Mucosa of rectum (tissue), 2 donors: ENCODE measurements around the gene KIF6.
"Not testable (repeated sequence)": the region's sequence is repeated elsewhere in the genome, so short reads cannot be mapped to it uniquely, and the experiment has no call there.

Experiments used
- H3K27ac ChIP-seq, 2 donors: one replicate each; pipeline ENCODE4 v1.7.0; 2013; ENCODE audit warnings: inconsistent platforms in 2 of 2, low read depth in 2 of 2, low read length in 2 of 2
- H3K27me3 ChIP-seq, 2 donors: one replicate each; pipeline ENCODE4 v1.7.0; 2013; ENCODE audit warnings: low read length in 2 of 2; ENCODE audit not compliant: control insufficient read depth in 2 of 2, insufficient read depth in 2 of 2
- H3K36me3 ChIP-seq, 2 donors: one replicate each; pipeline ENCODE4 v1.7.0; 2013; ENCODE audit warnings: low read length in 2 of 2; ENCODE audit not compliant: control insufficient read depth in 2 of 2, insufficient read depth in 2 of 2
- H3K4me1 ChIP-seq, 2 donors: one replicate each; pipeline ENCODE4 v1.7.0; 2013; ENCODE audit warnings: low read length in 2 of 2, mild to moderate bottlenecking in 1 of 2; ENCODE audit not compliant: control insufficient read depth in 2 of 2, insufficient read depth in 2 of 2
- H3K4me3 ChIP-seq, 2 donors: one replicate each; pipeline ENCODE4 v1.7.0; 2013; ENCODE audit warnings: low read length in 2 of 2
- H3K9ac ChIP-seq, 2 donors: one replicate each; pipeline ENCODE4 v1.7.0; 2013; ENCODE audit warnings: low read length in 2 of 2, low read depth in 1 of 2, mild to moderate bottlenecking in 1 of 2
- H3K9me3 ChIP-seq, 2 donors: one replicate each; pipeline ENCODE4 v1.7.0; 2013; ENCODE audit warnings: low read length in 2 of 2; ENCODE audit not compliant: control insufficient read depth in 2 of 2
- donor health status: healthy.
- donor health status: Normal muscosa, but diverticular disease.

The KIF6 gene

GRCh38 chr6:39688494-39688893, 36.7 kb downstream of the KIF6 start:
- Histone ChIP-seq H3K9ac (no peak overlapping the region), H3K27me3 (no peaks in the 10 kb centered on the region), H3K4me1 (no peaks in the 10 kb centered on the region), H3K36me3 (no peaks in the 10 kb centered on the region), H3K4me3 (no peak overlapping the region), H3K9me3 (no peaks in the 10 kb centered on the region), H3K27ac (no peak overlapping the region)

DNA sequence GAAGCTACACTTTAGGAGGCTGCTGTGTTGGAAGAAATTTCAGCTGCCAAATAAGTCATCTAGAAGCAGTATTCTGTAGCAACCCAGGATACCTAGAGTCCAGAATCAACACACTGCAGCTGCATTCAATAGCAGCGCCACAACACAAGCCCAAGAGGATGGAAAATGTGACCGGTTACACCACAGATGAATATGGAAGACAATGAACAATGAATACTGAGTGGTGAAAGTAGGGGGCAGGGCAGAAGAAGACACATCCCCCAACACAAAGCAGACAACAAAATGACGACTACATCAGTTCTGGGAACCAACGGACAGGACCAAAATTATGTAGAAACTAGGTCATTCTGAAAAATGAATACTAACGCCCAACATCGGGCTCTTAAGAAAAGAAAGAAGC, 38.2 kb downstream of the KIF6 start:
- Histone ChIP-seq H3K27ac (no peak overlapping the region), H3K27me3 (no peaks in the 10 kb centered on the region), H3K9me3 (no peaks in the 10 kb centered on the region), H3K4me1 (no peaks in the 10 kb centered on the region), H3K36me3 (no peaks in the 10 kb centered on the region), H3K9ac (no peak overlapping the region), H3K4me3 (no peak overlapping the region)

GRCh38 chr6:39685938-39686337, 39.3 kb downstream of the KIF6 start:
- H3K36me3 ChIP-seq, result no peaks in the 10 kb centered on the region
- H3K9me3 ChIP-seq, result no peaks in the 10 kb centered on the region
- no peak overlapping the region for H3K9ac ChIP-seq
- no peak overlapping the region for H3K4me3 ChIP-seq
- H3K27ac ChIP-seq, result no peak overlapping the region
- no peaks in the 10 kb centered on the region for H3K4me1 ChIP-seq
- no peaks in the 10 kb centered on the region for H3K27me3 ChIP-seq

GRCh38 chr6:39685489-39685826, 39.8 kb downstream of the KIF6 start:
- no peaks in the 10 kb centered on the region for H3K4me1 ChIP-seq
- H3K36me3 ChIP-seq, result no peaks in the 10 kb centered on the region
- no peaks in the 10 kb centered on the region for H3K9me3 ChIP-seq
- H3K27ac ChIP-seq, result no peak overlapping the region
- no peak overlapping the region for H3K4me3 ChIP-seq
- H3K9ac ChIP-seq, result no peak overlapping the region
- H3K27me3 ChIP-seq, result no peaks in the 10 kb centered on the region

DNA sequence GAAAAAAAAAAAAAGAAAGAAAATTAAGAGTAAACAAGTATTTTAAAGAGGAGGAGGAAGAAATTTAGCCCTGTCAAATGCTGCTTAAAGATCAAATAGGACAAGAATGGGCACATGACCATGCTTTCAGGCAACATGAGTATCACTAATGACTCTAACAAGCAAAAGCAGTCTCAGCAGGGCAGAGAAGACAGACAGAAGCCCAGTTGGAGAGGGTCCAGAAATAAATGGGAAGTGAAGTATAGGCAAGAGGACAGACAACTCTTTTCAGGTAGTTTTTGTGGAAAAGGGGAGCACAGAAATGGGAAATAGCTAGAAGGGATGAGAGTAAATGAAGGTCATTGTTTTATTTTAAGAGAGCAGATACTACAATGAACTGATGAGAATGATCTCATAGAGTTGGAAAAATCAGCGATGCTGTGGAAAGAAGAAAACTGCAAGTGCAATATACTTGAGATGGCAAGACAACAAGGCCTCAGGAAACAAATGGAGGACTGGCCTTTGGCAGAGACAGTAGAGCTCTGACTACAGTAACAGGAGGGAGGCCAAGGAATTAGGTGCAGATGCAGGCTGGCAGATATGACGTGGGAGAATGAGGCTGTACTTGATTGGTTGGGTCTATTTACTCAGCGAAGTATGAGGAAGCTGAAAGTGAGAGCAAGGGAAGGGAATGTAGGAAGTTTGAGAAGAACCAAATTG, 40.3 kb downstream of the KIF6 start:
- H3K9ac ChIP-seq, result no peak overlapping the region
- H3K27ac ChIP-seq, result no peak overlapping the region
- H3K36me3 ChIP-seq, result no peaks in the 10 kb centered on the region
- no peaks in the 10 kb centered on the region for H3K27me3 ChIP-seq
- no peaks in the 10 kb centered on the region for H3K4me1 ChIP-seq
- H3K4me3 ChIP-seq, result no peak overlapping the region
- no peaks in the 10 kb centered on the region for H3K9me3 ChIP-seq

GRCh38 chr6:39681674-39682121, 43.5 kb downstream of the KIF6 start:
- no peaks in the 10 kb centered on the region for H3K27me3 ChIP-seq
- no peaks in the 10 kb centered on the region for H3K9me3 ChIP-seq
- H3K27ac ChIP-seq, result no peak overlapping the region
- H3K4me1 ChIP-seq, result no peaks in the 10 kb centered on the region
- no peaks in the 10 kb centered on the region for H3K36me3 ChIP-seq
- no peak overlapping the region for H3K9ac ChIP-seq
- H3K4me3 ChIP-seq, result no peak overlapping the region

- Histone ChIP-seq H3K4me3 (no peak overlapping the region), H3K36me3 (no peaks in the 10 kb centered on the region), H3K4me1 (no peaks in the 10 kb centered on the region), H3K27me3 (no peaks in the 10 kb centered on the region), H3K9ac (no peak overlapping the region), H3K9me3 (no peaks in the 10 kb centered on the region), H3K27ac (no peak overlapping the region)
Measured at GRCh38 chr6:39678914-39679313, 46.3 kb downstream of the KIF6 start.

- H3K27me3 ChIP-seq, H3K27ac ChIP-seq, H3K36me3 ChIP-seq, H3K9me3 ChIP-seq, H3K9ac ChIP-seq, H3K4me3 ChIP-seq, H3K4me1 ChIP-seq: not testable (repeated sequence)
Measured at GRCh38 chr6:39677318-39677717, 47.9 kb downstream of the KIF6 start.

DNA sequence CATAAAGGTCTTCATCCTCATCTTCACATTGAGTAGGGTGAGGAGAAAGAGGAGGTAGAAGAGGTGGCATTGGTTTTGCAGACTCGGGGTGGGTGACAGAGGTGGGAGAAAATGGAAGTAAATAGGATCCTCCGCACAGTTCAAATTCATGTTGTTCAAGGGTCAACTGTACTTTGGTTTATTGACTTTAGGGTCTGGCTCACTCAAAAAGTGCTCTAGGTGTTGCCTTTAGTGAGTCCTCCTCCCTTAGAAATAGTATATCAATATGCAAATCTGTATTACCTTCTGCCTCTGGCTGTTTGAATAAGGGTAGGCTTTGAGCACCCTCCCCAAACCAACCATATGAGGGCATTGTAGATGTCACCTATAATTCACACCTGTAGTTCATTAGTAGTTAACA, 54.7 kb downstream of the KIF6 start:
- H3K27me3 ChIP-seq, result no peaks in the 10 kb centered on the region
- H3K9ac ChIP-seq, result no peak overlapping the region
- no peak overlapping the region for H3K4me3 ChIP-seq
- H3K27ac ChIP-seq, result no peak overlapping the region
- no peaks in the 10 kb centered on the region for H3K4me1 ChIP-seq
- H3K36me3 ChIP-seq, result no peaks in the 10 kb centered on the region
- H3K9me3 ChIP-seq, result peaks cover 0 to 3% of the 10 kb centered on the region in 2 donors

DNA sequence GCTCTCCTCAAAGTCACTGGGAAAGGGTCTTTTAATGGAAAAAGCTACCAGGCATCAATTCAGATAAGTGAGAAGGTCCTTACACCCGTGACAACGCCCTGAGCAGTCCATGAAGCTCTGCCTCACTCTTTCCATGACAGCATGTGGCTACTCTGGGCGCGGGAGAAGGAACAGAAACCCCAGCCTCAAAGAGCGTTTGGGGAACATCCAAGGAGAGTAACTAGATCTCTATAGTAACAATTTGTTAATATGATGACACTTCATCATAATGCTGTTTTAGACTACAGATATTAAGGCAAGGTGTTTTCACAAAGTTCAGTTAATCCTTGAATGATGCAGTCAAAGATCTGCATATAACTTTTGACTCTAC, 55.2 kb downstream of the KIF6 start:
- no peaks in the 10 kb centered on the region for H3K4me1 ChIP-seq
- H3K27ac ChIP-seq, result no peak overlapping the region
- H3K36me3 ChIP-seq, result no peaks in the 10 kb centered on the region
- peaks cover 0 to 3% of the 10 kb centered on the region in 2 donors for H3K9me3 ChIP-seq
- H3K27me3 ChIP-seq, result no peaks in the 10 kb centered on the region
- H3K9ac ChIP-seq, result no peak overlapping the region
- no peak overlapping the region for H3K4me3 ChIP-seq
